CD14-positive monocyte (primary cell): Measurements from ENCODE around the gene ZNF346. TPM values are rescaled to one million over a fixed set of nuclear protein-coding genes. Genes with fewer than 3 reads are reported as not detected.
A peak's percentile ranks its signal among the peaks of the same experiment; 100 is the strongest.

Experiments used
- DNase-seq, 3 donors: peaks; one replicate each; pipeline ENCODE4 v3.0.0-alpha.2; 2011 to 2022
- H2AFZ ChIP-seq: 2 replicates; pipeline ENCODE4 v1.6.0; 2012; ENCODE audit warnings: mild to moderate bottlenecking, low read depth, low read length, inconsistent platforms; ENCODE audit not compliant: insufficient read depth, poor library complexity, severe bottlenecking
- H3K27ac ChIP-seq, 2 donors: 1 replicate in 1 of 2; 2 replicates in 1 of 2; pipeline ENCODE4 v1.5.1; 2012 to 2013; ENCODE audit warnings: low read length in 2 of 2, control low read depth in 1 of 2, inconsistent platforms in 1 of 2, low read depth in 1 of 2, mild to moderate bottlenecking in 1 of 2
- H3K27me3 ChIP-seq, 2 donors: one replicate each; pipeline versions ENCODE4 v1.6.0 to v1.6.1; 2011 to 2013; ENCODE audit warnings: low read length in 2 of 2; ENCODE audit not compliant: control insufficient read depth in 2 of 2, insufficient read depth in 2 of 2
- H3K36me3 ChIP-seq, 2 donors: replicated peaks in 1 of 2; 1 replicate in 1 of 2; 2 replicates in 1 of 2; pipeline versions ENCODE4 v1.5.1 to v1.6.1; 2012 to 2013; ENCODE audit warnings: low read length in 2 of 2, control low read depth in 1 of 2, inconsistent platforms in 1 of 2, mild to moderate bottlenecking in 1 of 2; ENCODE audit not compliant: insufficient read depth in 2 of 2, control insufficient read depth in 1 of 2
- H3K4me1 ChIP-seq, 2 donors: 1 replicate in 1 of 2; 2 replicates in 1 of 2; pipeline versions ENCODE4 v1.5.1 to v1.6.1; 2012 to 2013; ENCODE audit warnings: low read length in 2 of 2, control low read depth in 1 of 2, inconsistent platforms in 1 of 2, mild to moderate bottlenecking in 1 of 2, moderate library complexity in 1 of 2; ENCODE audit not compliant: insufficient read depth in 2 of 2, control insufficient read depth in 1 of 2
- H3K4me2 ChIP-seq: replicated peaks from 2 replicates; pipeline ENCODE3; 2012; ENCODE audit warnings: low read length, moderate library complexity, mild to moderate bottlenecking; ENCODE audit not compliant: poor library complexity, severe bottlenecking; ENCODE audit errors: extremely low read depth
- H3K4me3 ChIP-seq, 3 experiments: fragments of 200-600 bp in 1 of 3; sonication (generic) in 1 of 3; replicated peaks in 1 of 3; 1 replicate in 2 of 3; 2 replicates in 1 of 3; pipeline ENCODE4 v1.5.1; 2011 to 2013; ENCODE audit warnings: low read length in 3 of 3, mild to moderate bottlenecking in 3 of 3, control low read depth in 2 of 3, low read depth in 2 of 3, inconsistent platforms in 1 of 3, moderate library complexity in 1 of 3
- H3K79me2 ChIP-seq: 2 replicates; pipeline ENCODE4 v1.6.0; 2012; ENCODE audit warnings: mild to moderate bottlenecking, control low read depth, inconsistent platforms, low read length, moderate library complexity; ENCODE audit not compliant: insufficient read depth
- H3K9ac ChIP-seq: 2 replicates; pipeline ENCODE4 v1.6.0; 2017; ENCODE audit warnings: low read length, mild to moderate bottlenecking; ENCODE audit not compliant: insufficient read depth, poor library complexity, severe bottlenecking
- H3K9me3 ChIP-seq, 2 donors: replicated peaks in 1 of 2; 1 replicate in 1 of 2; 2 replicates in 1 of 2; pipeline versions ENCODE4 v1.5.1 to v1.6.1; 2012 to 2013; ENCODE audit warnings: low read length in 2 of 2, control low read depth in 1 of 2; ENCODE audit not compliant: control insufficient read depth in 1 of 2, insufficient read depth in 1 of 2
- H4K20me1 ChIP-seq: 2 replicates; pipeline ENCODE4 v1.6.0; 2012; ENCODE audit warnings: mild to moderate bottlenecking, low read length, control low read depth, moderate library complexity; ENCODE audit not compliant: insufficient read depth
- H3K27ac Mint-ChIP-seq, 7 donors: one replicate each; pipeline ENCODE4 v1.8.0; 2020; ENCODE audit warnings: mild to moderate bottlenecking in 7 of 7, mixed read lengths in 7 of 7, moderate library complexity in 6 of 7, inconsistent platforms in 2 of 7
- H3K27me3 Mint-ChIP-seq, 3 donors: one replicate each; pipeline ENCODE4 v1.8.0; 2021 to 2022; ENCODE audit warnings: low read depth in 3 of 3, mild to moderate bottlenecking in 3 of 3, mixed read lengths in 3 of 3, moderate library complexity in 3 of 3, inconsistent platforms in 1 of 3
- H3K36me3 Mint-ChIP-seq, 2 donors: one replicate each; pipeline ENCODE4 v1.8.0; 2020; ENCODE audit warnings: mixed read lengths in 2 of 2, inconsistent platforms in 1 of 2, mild to moderate bottlenecking in 1 of 2
- H3K4me1 Mint-ChIP-seq: one replicate; pipeline ENCODE4 v1.8.0; 2020; ENCODE audit warnings: mild to moderate bottlenecking, mixed read lengths
- H3K4me3 Mint-ChIP-seq, 2 donors: one replicate each; pipeline ENCODE4 v1.8.0; 2020; ENCODE audit warnings: mild to moderate bottlenecking in 2 of 2, mixed read lengths in 2 of 2, moderate library complexity in 1 of 2
- H3K9me3 Mint-ChIP-seq, 7 donors: one replicate each; pipeline ENCODE4 v1.8.0; 2020 to 2022; ENCODE audit warnings: mixed read lengths in 7 of 7, mild to moderate bottlenecking in 6 of 7, moderate library complexity in 6 of 7, inconsistent platforms in 2 of 7
- CTCF ChIP-seq: fragments of 200-600 bp; IDR thresholded peaks from one replicate; pipeline ENCODE4 v1.8.0; 2022; ENCODE audit warnings: antibody characterized with exemption, mild to moderate bottlenecking
- WGBS: methylation state at CpG from one replicate; pipeline ENCODE4 v1.1.5; 2013; ENCODE audit warnings: missing lambda C conversion rate; ENCODE audit not compliant: insufficient coverage; 5-methylcytosine and 5-hydroxymethylcytosine counted together
- intact Hi-C, 2 donors: fragments of 100-400 bp; cut with micrococcal nuclease; formaldehyde crosslinking; loops; one replicate each; pipeline versions ENCODE4 v1.15.0 to v1.15.1; 2023
- polyA plus RNA-seq, 3 donors: library from polyadenylated mRNA; depleted of rRNA in 1 of 3; unstranded in 2 of 3; stranded (reverse) in 1 of 3; fragments of 300-500 nt in 2 of 3; fragments of >200 nt in 1 of 3; fragmentation: Illumina TruSeq in 2 of 3; gene quantifications; 1 replicate in 2 of 3; 2 replicates in 1 of 3; pipeline ENCODE4 v1.2.3, GENCODE V29; 2012 to 2021

The ZNF346 gene
- polyA plus RNA-seq, 3 donors: 6.0 to 9.6 (median 6.4) TPM

DNA sequence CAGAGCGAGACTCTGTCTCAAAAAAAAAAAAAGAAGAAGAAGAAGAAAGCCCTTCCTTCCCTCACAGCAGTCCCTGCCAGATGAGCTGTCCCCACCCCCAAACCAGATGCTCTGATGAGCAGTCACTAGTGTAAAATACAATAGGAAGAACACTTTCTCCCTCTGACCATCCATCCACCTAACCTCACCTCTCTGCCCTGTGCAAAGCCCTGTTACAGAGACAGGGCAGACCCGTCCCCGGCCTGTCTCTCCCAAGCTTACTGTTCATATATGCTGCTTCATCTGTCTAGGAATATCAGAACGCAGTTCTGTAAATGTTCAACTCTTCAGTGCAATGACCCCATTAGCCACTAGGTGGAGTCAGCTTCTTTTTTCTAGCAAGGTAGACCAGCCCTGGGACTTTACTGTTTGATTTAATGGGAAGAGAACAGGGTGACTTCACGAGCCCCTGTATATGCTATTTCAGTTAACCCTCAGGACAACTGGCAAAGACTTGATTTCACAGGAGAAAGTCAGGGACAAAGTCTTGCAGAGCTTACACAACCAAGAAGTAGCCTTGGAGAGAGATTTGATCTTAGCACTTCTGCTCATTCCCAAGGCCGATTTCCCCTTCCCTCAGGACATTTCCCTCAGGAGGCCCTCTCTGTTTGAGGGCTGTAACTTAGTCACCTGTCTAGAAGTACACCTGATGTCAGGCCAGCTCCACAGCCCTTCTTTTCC is 49.3 kb downstream of the ZNF346 start:
- no peaks in the 10 kb centered on the region for H3K9me3 Mint-ChIP-seq
- 0% methylated on average over 2 of the region's 6 CpGs for WGBS
- Histone ChIP-seq H3K9ac (no peak overlapping the region), H2AFZ (no peak overlapping the region), H4K20me1 (no peaks in the 10 kb centered on the region), H3K4me1 (no peaks in the 10 kb centered on the region), H3K27ac (no peak overlapping the region), H3K9me3 (no peaks in the 10 kb centered on the region), H3K4me3 (no peak overlapping the region), H3K27me3 (no peaks in the 10 kb centered on the region), H3K4me2 (no peak overlapping the region), H3K36me3 (peaks cover 0 to 15% of the 10 kb centered on the region in 2 donors), H3K79me2 (no peaks in the 10 kb centered on the region)
- peak; percentile 42 to 77 (median 58) for DNase-seq
- H3K4me1 Mint-ChIP-seq: peaks cover 3% of the 10 kb centered on the region
- no peaks in the 10 kb centered on the region for H3K27me3 Mint-ChIP-seq
- peak; percentile 91 for TF ChIP-seq CTCF
- intact Hi-C loops: no loop called here
- no peak overlapping the region for H3K27ac Mint-ChIP-seq
- peaks cover 16 to 25% of the 10 kb centered on the region in 2 donors for H3K36me3 Mint-ChIP-seq
- H3K4me3 Mint-ChIP-seq: peak overlapping the region in 1 of 2 donors; percentile 40

GRCh38 chr5:177077335-177077734 is 54.8 kb downstream of the ZNF346 start:
- no peaks in the 10 kb centered on the region for H3K9me3 Mint-ChIP-seq
- Histone ChIP-seq H3K9ac (no peak overlapping the region), H3K27me3 (no peaks in the 10 kb centered on the region), H3K4me2 (no peak overlapping the region), H3K79me2 (no peaks in the 10 kb centered on the region), H3K27ac (no peak overlapping the region), H3K4me1 (no peaks in the 10 kb centered on the region), H2AFZ (no peak overlapping the region), H3K9me3 (no peaks in the 10 kb centered on the region), H3K36me3 (no peaks in the 10 kb centered on the region), H3K4me3 (no peak overlapping the region), H4K20me1 (no peaks in the 10 kb centered on the region)
- H3K27me3 Mint-ChIP-seq: peaks cover 0 to 2% (median under 1%) of the 10 kb centered on the region in 3 donors
- no peak for TF ChIP-seq CTCF
- intact Hi-C loops: no loop called here
- no peak overlapping the region for H3K4me3 Mint-ChIP-seq
- peaks cover 1% of the 10 kb centered on the region for H3K4me1 Mint-ChIP-seq
- no peak for DNase-seq
- no peak overlapping the region for H3K27ac Mint-ChIP-seq
- WGBS: 63% methylated on average over 1 of the region's 2 CpGs
- peaks cover 12 to 13% of the 10 kb centered on the region in 2 donors for H3K36me3 Mint-ChIP-seq
